D721Med (cell line): ENCODE results near the gene SGIP1.

Experiments
- DNase-seq: peaks from one replicate; pipeline ENCODE4 v3.0.0; 2011; ENCODE audit warnings: low spot score; ENCODE audit not compliant: insufficient read length
- FAIRE-seq: peaks from 2 replicates; lab custom pipeline; 2011; peaks lifted over from hg19 to GRCh38; lab: Jason Lieb, UNC
- TF ChIP-seq, protein P1 (sequence below): IDR thresholded peaks from 2 replicates; pipeline ENCODE4 v1.5.1; 2012; ENCODE audit warnings: mild to moderate bottlenecking, control low read depth; ENCODE audit not compliant: insufficient read depth; ENCODE audit errors: missing control alignments

Gene SGIP1

DNA sequence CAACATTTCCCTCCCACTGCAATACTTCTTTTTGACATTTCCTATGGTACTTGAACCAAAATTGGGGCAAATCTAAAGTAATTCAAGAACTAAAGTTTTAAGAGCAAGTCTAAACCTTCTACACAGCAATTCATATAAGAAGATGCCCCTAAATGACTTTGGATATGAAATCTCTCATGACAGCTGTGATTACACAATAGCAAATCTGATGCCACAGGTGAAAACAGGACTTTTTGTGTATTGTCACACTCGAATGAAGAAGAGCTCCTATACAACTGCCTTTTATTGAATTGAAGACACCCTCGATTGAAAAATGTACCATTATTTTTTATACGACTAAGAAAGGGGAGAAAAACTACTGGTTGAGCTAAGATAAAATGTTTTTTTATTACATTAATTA lies 158.7 kb downstream of the SGIP1 start:
- DNase-seq (no peak), FAIRE-seq (no peak)
- TF ChIP-seq, protein P1, sequence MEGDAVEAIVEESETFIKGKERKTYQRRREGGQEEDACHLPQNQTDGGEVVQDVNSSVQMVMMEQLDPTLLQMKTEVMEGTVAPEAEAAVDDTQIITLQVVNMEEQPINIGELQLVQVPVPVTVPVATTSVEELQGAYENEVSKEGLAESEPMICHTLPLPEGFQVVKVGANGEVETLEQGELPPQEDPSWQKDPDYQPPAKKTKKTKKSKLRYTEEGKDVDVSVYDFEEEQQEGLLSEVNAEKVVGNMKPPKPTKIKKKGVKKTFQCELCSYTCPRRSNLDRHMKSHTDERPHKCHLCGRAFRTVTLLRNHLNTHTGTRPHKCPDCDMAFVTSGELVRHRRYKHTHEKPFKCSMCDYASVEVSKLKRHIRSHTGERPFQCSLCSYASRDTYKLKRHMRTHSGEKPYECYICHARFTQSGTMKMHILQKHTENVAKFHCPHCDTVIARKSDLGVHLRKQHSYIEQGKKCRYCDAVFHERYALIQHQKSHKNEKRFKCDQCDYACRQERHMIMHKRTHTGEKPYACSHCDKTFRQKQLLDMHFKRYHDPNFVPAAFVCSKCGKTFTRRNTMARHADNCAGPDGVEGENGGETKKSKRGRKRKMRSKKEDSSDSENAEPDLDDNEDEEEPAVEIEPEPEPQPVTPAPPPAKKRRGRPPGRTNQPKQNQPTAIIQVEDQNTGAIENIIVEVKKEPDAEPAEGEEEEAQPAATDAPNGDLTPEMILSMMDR, result no peak

- FAIRE-seq (no peak), DNase-seq (no peak)
- TF ChIP-seq, protein P1, result no peak
Measured at GRCh38 chr1:66693856-66694255, 159.9 kb downstream of the SGIP1 start.

- DNase-seq (no peak), FAIRE-seq (no peak)
- TF ChIP-seq, protein P1, result no peak
Measured at GRCh38 chr1:66695116-66695515, 161.2 kb downstream of the SGIP1 start.

DNA sequence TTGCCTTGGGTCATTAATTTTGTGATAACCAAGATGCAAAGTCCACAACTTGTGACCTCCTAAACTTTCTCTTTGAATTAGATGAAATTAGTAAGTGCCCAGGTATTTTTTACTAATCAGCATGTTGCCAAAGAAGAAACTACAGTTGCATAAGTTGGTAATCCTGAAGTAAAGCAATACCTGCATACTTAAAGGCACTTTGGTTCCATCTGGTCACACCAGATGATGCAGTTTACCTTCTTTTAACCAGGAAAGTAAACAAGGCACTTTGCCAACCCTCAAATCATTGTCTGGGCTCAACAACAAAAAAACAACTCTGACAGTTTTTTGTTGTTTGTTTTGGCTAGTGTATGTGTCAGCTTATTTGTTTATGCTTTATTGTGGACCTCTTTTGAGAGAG lies 162.8 kb downstream of the SGIP1 start:
- no peak for DNase-seq
- peak; percentile 72 for FAIRE-seq
- TF ChIP-seq, protein P1, result no peak

DNA sequence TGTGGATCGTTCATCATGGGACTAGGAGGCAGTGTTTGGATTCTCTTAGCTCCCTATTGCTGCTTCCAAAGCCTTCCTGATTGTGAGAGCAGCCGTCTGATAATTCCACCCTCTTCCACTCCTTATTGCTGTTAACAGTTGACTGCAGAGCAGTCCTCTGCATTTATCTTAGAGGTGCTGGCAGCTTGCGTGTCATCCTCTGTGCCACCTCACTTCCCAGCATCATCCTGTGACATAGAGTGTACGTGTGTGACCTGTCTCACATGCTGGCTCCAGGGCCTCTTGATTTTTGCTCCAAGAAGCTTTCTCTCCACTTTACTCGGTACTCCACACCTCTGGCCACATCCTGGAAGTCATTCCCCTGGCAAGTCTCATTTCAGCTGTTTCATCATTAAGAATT lies 165.3 kb downstream of the SGIP1 start:
- DNase-seq (no peak), FAIRE-seq (no peak)
- TF ChIP-seq, protein P1, result no peak

GRCh38 chr1:66704177-66704875 lies 170.4 kb downstream of the SGIP1 start:
- DNase-seq, result no peak
- FAIRE-seq, result no peak
- TF ChIP-seq, protein P1, result no peak

DNA sequence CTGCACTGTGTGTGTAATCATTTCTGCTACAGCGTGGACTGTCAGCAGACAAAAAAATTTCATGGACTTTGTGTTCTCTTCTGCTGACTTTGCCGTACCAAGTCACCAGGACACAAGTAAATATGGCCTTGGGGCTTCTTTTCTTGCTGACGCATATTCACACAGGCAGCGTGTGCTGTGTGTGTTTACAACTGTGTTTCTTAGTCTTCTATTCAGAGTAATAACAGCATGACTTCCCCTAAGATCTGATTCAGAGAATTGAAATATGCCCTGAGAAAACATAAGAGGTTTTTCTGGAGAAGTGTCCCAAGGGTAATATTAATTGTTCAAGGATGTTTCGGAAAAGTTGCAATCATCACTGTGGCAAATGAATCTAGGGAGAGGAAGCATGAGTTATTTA lies 171.2 kb downstream of the SGIP1 start:
- peak; percentile 73 for FAIRE-seq
- TF ChIP-seq, protein P1, result no peak
- DNase-seq, result no peak
